Mesendoderm (in vitro differentiated cells): ENCODE data around the gene EHF.

Source experiments
- DNase-seq: peaks from one replicate; pipeline ENCODE4 v3.0.0; 2013
- H2AK5ac ChIP-seq: 2 replicates; pipeline ENCODE4 v1.6.1; 2013; ENCODE audit warnings: low read length, inconsistent platforms
- H2BK120ac ChIP-seq: 2 replicates; pipeline ENCODE4 v1.6.1; 2013; ENCODE audit warnings: low read depth, mild to moderate bottlenecking, low read length, moderate library complexity, mixed read lengths
- H2BK15ac ChIP-seq: replicated peaks from 2 replicates; pipeline ENCODE4 v1.6.1; 2013; ENCODE audit warnings: low read depth, mild to moderate bottlenecking, moderate library complexity
- H2BK5ac ChIP-seq: 2 replicates; pipeline ENCODE4 v1.6.1; 2013; ENCODE audit warnings: low read length, inconsistent platforms
- H3K18ac ChIP-seq: 2 replicates; pipeline ENCODE4 v1.6.1; 2013; ENCODE audit warnings: mild to moderate bottlenecking, low read length, mixed read lengths
- H3K23ac ChIP-seq: one replicate; pipeline ENCODE4 v1.6.1; 2013; ENCODE audit warnings: low read length
- H3K27ac ChIP-seq: 2 replicates; pipeline ENCODE4 v1.5.1; 2013; ENCODE audit warnings: low read depth, mild to moderate bottlenecking, inconsistent platforms, low read length, moderate library complexity
- H3K27me3 ChIP-seq: 2 replicates; pipeline ENCODE4 v1.6.1; 2013; ENCODE audit warnings: low read length, control low read depth, mild to moderate bottlenecking, inconsistent platforms; ENCODE audit not compliant: insufficient read depth, poor library complexity
- H3K36me3 ChIP-seq: 2 replicates; pipeline ENCODE4 v1.6.1; 2013; ENCODE audit warnings: low read length, inconsistent platforms; ENCODE audit not compliant: control insufficient read depth, insufficient read depth
- H3K4ac ChIP-seq: one replicate; pipeline ENCODE4 v1.6.1; 2013; ENCODE audit warnings: low read depth, mild to moderate bottlenecking, low read length, moderate library complexity
- H3K4me1 ChIP-seq: 2 replicates; pipeline ENCODE4 v1.6.1; 2013; ENCODE audit warnings: low read depth, low read length, inconsistent platforms; ENCODE audit not compliant: control insufficient read depth
- H3K4me2 ChIP-seq: 2 replicates; pipeline ENCODE4 v1.6.1; 2013; ENCODE audit warnings: low read length
- H3K4me3 ChIP-seq: 2 replicates; pipeline ENCODE4 v1.5.1; 2013; ENCODE audit warnings: mild to moderate bottlenecking, low read length
- H3K56ac ChIP-seq: one replicate; pipeline ENCODE4 v1.6.1; 2013; ENCODE audit warnings: low read length
- H3K79me1 ChIP-seq: 2 replicates; pipeline ENCODE4 v1.6.1; 2013; ENCODE audit warnings: low read length, inconsistent platforms
- H3K79me2 ChIP-seq: 2 replicates; pipeline ENCODE4 v1.6.1; 2013; ENCODE audit warnings: mild to moderate bottlenecking, low read length; ENCODE audit not compliant: control insufficient read depth, insufficient read depth
- H3K9ac ChIP-seq: 2 replicates; pipeline ENCODE4 v1.6.1; 2013; ENCODE audit warnings: low read length, inconsistent platforms
- H4K5ac ChIP-seq: one replicate; pipeline ENCODE4 v1.6.1; 2013; ENCODE audit warnings: low read length
- H4K8ac ChIP-seq: one replicate; pipeline ENCODE4 v1.6.1; 2013; ENCODE audit warnings: low read depth, mild to moderate bottlenecking, control low read depth, low read length, moderate library complexity
- WGBS: extraction: QIAGEN DNeasy Blood & Tissue Kit; methylation state at CpG from one replicate; pipeline ENCODE4 v1.1.7; 2013; ENCODE audit warnings: low lambda C conversion rate, missing lambda C conversion rate; ENCODE audit not compliant: insufficient coverage; ENCODE audit errors: extremely low coverage; 5-methylcytosine and 5-hydroxymethylcytosine counted together

The EHF gene

DNA sequence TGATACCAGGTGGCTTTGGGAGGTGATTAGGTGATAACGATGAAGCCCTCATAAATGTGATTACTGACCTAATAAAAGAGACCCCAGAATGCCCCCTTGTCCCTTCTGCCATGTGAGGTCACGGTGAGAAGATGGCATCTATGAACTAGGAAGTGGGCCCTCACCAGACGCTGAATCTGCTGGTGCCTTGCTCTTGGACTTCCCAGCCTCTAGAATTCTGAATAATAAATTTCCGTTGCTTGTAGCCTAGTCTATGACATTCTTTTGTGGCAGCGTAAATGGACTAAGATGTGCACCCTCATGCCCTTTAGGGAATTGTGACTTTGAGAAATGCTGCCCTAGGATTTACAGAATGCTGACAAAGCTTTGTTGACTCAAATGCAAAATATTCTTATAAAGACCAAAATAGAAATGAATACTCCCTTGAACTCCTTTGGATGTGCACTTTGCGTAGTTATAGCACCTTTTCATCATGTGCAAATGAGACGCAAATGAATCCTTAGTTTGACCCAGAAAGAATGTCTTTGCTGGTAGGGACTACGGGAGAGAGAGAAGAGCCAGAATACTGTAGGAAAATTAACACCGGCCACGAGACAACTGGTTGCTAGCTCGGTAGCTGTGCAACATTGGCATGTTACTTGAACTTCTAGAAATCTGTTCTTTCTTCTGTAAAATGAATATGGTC is 24.8 kb upstream of the EHF start:
- Histone ChIP-seq H4K8ac (no peak overlapping the region), H3K27me3 (no peaks in the 10 kb centered on the region), H3K79me1 (no peaks in the 10 kb centered on the region), H3K27ac (no peak overlapping the region), H3K4ac (no peak overlapping the region), H3K36me3 (no peaks in the 10 kb centered on the region), H2BK5ac (no peak overlapping the region), H2BK120ac (no peak overlapping the region), H3K23ac (no peak overlapping the region), H3K4me3 (no peak overlapping the region), H3K79me2 (no peaks in the 10 kb centered on the region), H3K4me1 (peaks cover 2% of the 10 kb centered on the region), H3K9ac (no peak overlapping the region), H3K4me2 (no peak overlapping the region), H2AK5ac (no peak overlapping the region), H3K56ac (no peak overlapping the region), H4K5ac (no peak overlapping the region), H2BK15ac (no peak overlapping the region), H3K18ac (no peak overlapping the region)
- no CpG with 5 or more reads among the region's 11 CpGs for WGBS
- DNase-seq: no peak

DNA sequence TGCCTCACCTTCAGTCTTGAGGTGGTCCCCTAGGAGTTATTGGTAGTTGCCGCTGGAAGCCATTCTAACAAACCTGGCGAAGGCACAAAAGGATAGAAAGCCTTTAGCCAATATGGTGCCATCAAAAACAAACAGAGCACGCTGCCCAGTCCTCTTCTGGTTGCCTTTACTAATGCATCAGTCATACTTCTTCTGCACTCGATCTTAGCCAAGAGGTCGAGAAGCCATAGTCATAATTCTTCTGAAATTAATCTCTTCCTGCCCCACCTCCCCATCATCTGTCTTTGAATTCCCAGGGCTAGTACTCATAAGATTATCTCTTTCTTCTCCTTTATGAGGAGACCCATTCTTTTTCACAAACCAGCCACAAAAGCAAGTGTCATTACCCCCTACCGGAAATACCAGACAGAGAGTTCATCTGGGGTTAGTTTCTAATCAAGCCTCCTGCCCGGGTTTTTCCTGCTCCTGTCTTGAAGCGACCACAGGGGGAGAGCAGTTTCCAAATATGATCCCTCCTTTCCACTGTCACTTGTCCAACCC is 21.4 kb upstream of the EHF start:
- Histone ChIP-seq H3K4me1 (peaks cover 6% of the 10 kb centered on the region), H3K4ac (no peak overlapping the region), H3K56ac (no peak overlapping the region), H4K8ac (no peak overlapping the region), H3K9ac (no peak overlapping the region), H3K4me2 (no peak overlapping the region), H2BK5ac (no peak overlapping the region), H2AK5ac (no peak overlapping the region), H2BK15ac (no peak overlapping the region), H4K5ac (no peak overlapping the region), H3K79me1 (no peaks in the 10 kb centered on the region), H3K27me3 (no peaks in the 10 kb centered on the region), H2BK120ac (no peak overlapping the region), H3K18ac (no peak overlapping the region), H3K79me2 (no peaks in the 10 kb centered on the region), H3K36me3 (no peaks in the 10 kb centered on the region), H3K23ac (no peak overlapping the region), H3K27ac (no peak overlapping the region), H3K4me3 (no peak overlapping the region)
- DNase-seq: no peak
- no CpG with 5 or more reads among the region's 8 CpGs for WGBS

DNA sequence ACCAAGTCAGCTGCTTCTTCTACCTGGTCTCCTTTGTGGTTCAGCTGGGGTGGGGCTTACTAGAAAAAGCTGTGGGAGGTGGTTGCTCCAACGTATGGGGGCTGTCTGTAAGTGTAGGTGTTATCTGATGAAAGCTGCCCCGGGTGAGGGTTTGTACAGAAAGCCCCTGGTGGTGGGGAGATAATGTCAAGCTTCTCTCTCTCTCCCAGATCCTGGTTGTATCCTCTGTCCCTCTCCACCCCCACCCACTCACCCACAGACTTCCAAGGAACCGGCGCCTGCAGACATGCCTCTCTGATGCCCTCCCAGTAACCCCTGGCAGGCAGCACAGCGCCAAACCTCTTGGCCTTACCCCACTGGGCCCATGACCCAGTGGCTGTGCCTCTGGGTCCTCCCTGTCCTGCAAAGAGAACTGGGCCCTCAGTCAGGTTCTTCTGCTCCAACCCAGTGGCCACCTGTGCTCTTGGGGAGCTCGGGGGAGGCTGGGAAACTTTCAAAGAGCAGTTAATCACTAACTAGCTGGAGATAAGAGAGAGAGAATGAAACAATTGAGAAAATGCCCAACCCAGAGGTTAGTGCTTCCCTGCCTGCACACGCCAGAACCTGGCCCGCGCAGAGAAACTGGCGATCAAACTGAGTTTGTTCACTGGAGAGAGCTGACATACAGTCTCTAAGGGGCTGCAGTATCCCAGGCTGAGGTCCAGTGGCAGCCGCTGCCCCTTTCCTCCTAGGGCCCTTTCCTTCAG is 20.4 kb upstream of the EHF start:
- DNase-seq: peak; percentile 58
- Histone ChIP-seq H3K27me3 (no peaks in the 10 kb centered on the region), H3K79me1 (no peaks in the 10 kb centered on the region), H3K4ac (no peak overlapping the region), H2AK5ac (no peak overlapping the region), H4K5ac (no peak overlapping the region), H3K4me1 (peaks cover 6% of the 10 kb centered on the region), H3K56ac (no peak overlapping the region), H3K36me3 (no peaks in the 10 kb centered on the region), H4K8ac (no peak overlapping the region), H3K23ac (no peak overlapping the region), H3K9ac (no peak overlapping the region), H3K27ac (no peak overlapping the region), H2BK15ac (no peak overlapping the region), H2BK5ac (no peak overlapping the region), H3K4me3 (no peak overlapping the region), H3K4me2 (no peak overlapping the region), H2BK120ac (no peak overlapping the region), H3K18ac (no peak overlapping the region), H3K79me2 (no peaks in the 10 kb centered on the region)
- no CpG with 5 or more reads among the region's 11 CpGs for WGBS

DNA sequence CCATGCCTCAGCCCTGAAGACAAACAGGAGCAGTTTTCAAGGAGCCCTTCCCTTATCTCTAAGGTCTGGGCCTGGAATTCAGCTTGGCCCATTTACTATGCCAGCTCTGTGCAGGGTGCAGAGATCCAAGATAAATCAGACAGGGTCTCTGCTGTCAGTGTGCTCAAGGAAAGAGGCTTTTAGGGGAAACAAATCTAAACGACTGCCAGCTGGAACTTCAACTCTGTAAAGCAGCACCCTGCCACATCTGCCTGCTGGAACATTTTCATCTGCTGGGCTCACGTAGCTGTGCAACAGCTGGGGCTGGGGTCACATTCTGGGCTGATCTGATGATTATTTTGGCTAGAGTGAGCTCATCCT is 19.8 kb upstream of the EHF start:
- WGBS: no CpG with 5 or more reads among the region's 2 CpGs
- Histone ChIP-seq H3K23ac (no peak overlapping the region), H3K79me1 (no peaks in the 10 kb centered on the region), H2BK5ac (no peak overlapping the region), H3K27ac (no peak overlapping the region), H3K4me2 (no peak overlapping the region), H3K4ac (no peak overlapping the region), H3K79me2 (no peaks in the 10 kb centered on the region), H3K56ac (no peak overlapping the region), H4K5ac (no peak overlapping the region), H4K8ac (no peak overlapping the region), H3K4me1 (peaks cover 6% of the 10 kb centered on the region), H3K4me3 (no peak overlapping the region), H3K18ac (no peak overlapping the region), H3K9ac (no peak overlapping the region), H2BK15ac (no peak overlapping the region), H3K36me3 (no peaks in the 10 kb centered on the region), H2AK5ac (no peak overlapping the region), H3K27me3 (no peaks in the 10 kb centered on the region), H2BK120ac (no peak overlapping the region)
- peak; percentile 34 for DNase-seq

DNA sequence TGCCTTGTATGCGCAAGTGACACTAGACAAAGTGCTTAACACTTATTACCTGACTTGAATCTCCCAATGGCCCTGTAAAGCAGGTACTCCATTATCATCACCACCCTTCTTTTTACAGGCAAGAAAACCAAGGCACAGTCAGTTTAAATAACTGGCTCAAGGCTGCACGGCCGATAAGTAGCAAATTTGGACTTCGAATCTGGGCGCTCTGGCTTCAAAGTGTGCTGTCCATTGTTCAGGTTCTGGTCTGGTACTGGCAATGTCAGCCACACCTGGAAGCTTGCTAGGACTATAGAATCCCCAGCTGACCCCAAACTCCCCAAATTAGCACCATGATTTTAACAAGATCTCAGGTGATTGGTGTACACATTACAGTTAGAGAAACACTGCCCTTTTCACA is 19.3 kb upstream of the EHF start:
- no peak overlapping the region for H2BK15ac ChIP-seq
- no peak overlapping the region for H3K4ac ChIP-seq
- H2AK5ac ChIP-seq: no peak overlapping the region
- no peak overlapping the region for H4K8ac ChIP-seq
- H3K18ac ChIP-seq: no peak overlapping the region
- no peaks in the 10 kb centered on the region for H3K27me3 ChIP-seq
- no peak overlapping the region for H3K4me2 ChIP-seq
- no peaks in the 10 kb centered on the region for H3K79me2 ChIP-seq
- no peaks in the 10 kb centered on the region for H3K79me1 ChIP-seq
- H4K5ac ChIP-seq: no peak overlapping the region
- no CpG with 5 or more reads among the region's 5 CpGs for WGBS
- no peaks in the 10 kb centered on the region for H3K36me3 ChIP-seq
- H3K9ac ChIP-seq: no peak overlapping the region
- H2BK5ac ChIP-seq: no peak overlapping the region
- no peak overlapping the region for H3K56ac ChIP-seq
- no peak overlapping the region for H3K4me3 ChIP-seq
- no peak for DNase-seq
- H3K27ac ChIP-seq: no peak overlapping the region
- peaks cover 6% of the 10 kb centered on the region for H3K4me1 ChIP-seq
- H2BK120ac ChIP-seq: no peak overlapping the region
- no peak overlapping the region for H3K23ac ChIP-seq
